SK-N-SH (cell line): Measurements from ENCODE around the gene THBD. TPM values are rescaled to one million over a fixed set of nuclear protein-coding genes. Genes with fewer than 3 reads are reported as not detected.

Experiments
- CTCF ChIA-PET: fragments of 300-600, 350-600 bp; formaldehyde crosslinking; extraction: SDS; loops from one replicate; lab custom pipeline; 2021; lab: Yijun Ruan, JAX
- POLR2A ChIA-PET: fragments of 350-600 bp; sonication (Branson Sonifier 250); formaldehyde crosslinking; extraction: SDS; loops from one replicate; lab custom pipeline; 2020; ENCODE audit warnings: antibody characterized with exemption, inconsistent platforms; lab: Yijun Ruan, JAX
- DNase-seq: peaks from one replicate; pipeline ENCODE4 v3.0.0; 2012
- H2AFZ ChIP-seq: fragments of 200-600 bp; sonication (generic); 2 replicates; pipeline ENCODE4 v1.8.1; 2016; ENCODE audit warnings: antibody characterized with exemption, mild to moderate bottlenecking, low read depth
- H3F3A ChIP-seq: fragments of 200-600 bp; sonication (generic); replicated peaks from 2 replicates; pipeline ENCODE3; 2016; ENCODE audit warnings: antibody characterized with exemption, mild to moderate bottlenecking; ENCODE audit not compliant: insufficient read depth
- H3K27ac ChIP-seq, 2 experiments: fragments of 200-500 bp in 1 of 2; fragments of 200-600 bp in 1 of 2; sonication (Bioruptor generic) in 1 of 2; sonication (generic), shearing (Covaris generic) in 1 of 2; 2 replicates each; pipeline versions ENCODE4 v1.5.1 to v1.6.1; 2014 to 2016; ENCODE audit warnings: low read depth in 2 of 2, inconsistent platforms in 1 of 2, low read length in 1 of 2, mild to moderate bottlenecking in 1 of 2, mixed read lengths in 1 of 2
- H3K27me3 ChIP-seq: fragments of 200-600 bp; sonication (generic), shearing (Covaris generic); 2 replicates; pipeline ENCODE4 v1.6.1; 2016; ENCODE audit warnings: mixed run types; ENCODE audit not compliant: insufficient read depth
- H3K36me3 ChIP-seq, 2 experiments: fragments of 200-500 bp in 1 of 2; fragments of 200-600 bp in 1 of 2; sonication (Bioruptor generic) in 1 of 2; sonication (generic) in 1 of 2; replicated peaks in 1 of 2; 2 replicates each; pipeline versions ENCODE3 to v1.5.1; 2014 to 2016; ENCODE audit warnings: low read length in 1 of 2, mild to moderate bottlenecking in 1 of 2; ENCODE audit not compliant: insufficient read depth in 2 of 2, control insufficient read depth in 1 of 2
- H3K4me1 ChIP-seq, 2 experiments: fragments of 200-500 bp in 1 of 2; fragments of 200-600 bp in 1 of 2; sonication (Bioruptor generic) in 1 of 2; sonication (generic), shearing (Covaris generic) in 1 of 2; 2 replicates each; pipeline versions ENCODE4 v1.5.1 to v1.6.1; 2014 to 2016; ENCODE audit warnings: low read depth in 1 of 2, low read length in 1 of 2, mixed run types in 1 of 2; ENCODE audit not compliant: insufficient read depth in 2 of 2, control insufficient read depth in 1 of 2
- H3K4me2 ChIP-seq: fragments of 200-600 bp; sonication (generic), shearing (Covaris generic); 2 replicates; pipeline ENCODE4 v1.6.1; 2017; ENCODE audit warnings: mixed run types
- H3K4me3 ChIP-seq, 2 experiments: fragments of 200-500 bp in 1 of 2; fragments of 200-600 bp in 1 of 2; sonication (Bioruptor generic) in 1 of 2; sonication (generic), shearing (Covaris generic) in 1 of 2; 2 replicates each; pipeline versions ENCODE4 v1.5.1 to v1.8.1; 2014 to 2016; ENCODE audit warnings: low read depth in 2 of 2, inconsistent platforms in 1 of 2, low read length in 1 of 2, mild to moderate bottlenecking in 1 of 2, mixed read lengths in 1 of 2, moderate library complexity in 1 of 2
- H3K79me2 ChIP-seq: fragments of 200-600 bp; sonication (generic); 2 replicates; pipeline ENCODE4 v1.8.1; 2017; ENCODE audit warnings: mild to moderate bottlenecking; ENCODE audit not compliant: insufficient read depth
- H3K9ac ChIP-seq: fragments of 200-600 bp; sonication (generic); 2 replicates; pipeline ENCODE4 v1.6.1; 2017; ENCODE audit warnings: mixed run types
- H3K9me2 ChIP-seq: fragments of 200-600 bp; sonication (generic); 2 replicates; pipeline ENCODE4 v1.6.1; 2017; ENCODE audit warnings: mixed run types
- H3K9me3 ChIP-seq: fragments of 200-600 bp; sonication (generic); 2 replicates; pipeline ENCODE4 v1.6.1; 2017; ENCODE audit warnings: mixed run types, mild to moderate bottlenecking, moderate library complexity
- H4K20me1 ChIP-seq: fragments of 200-600 bp; sonication (generic); 2 replicates; pipeline ENCODE4 v1.6.1; 2017; ENCODE audit warnings: mild to moderate bottlenecking, mixed run types; ENCODE audit not compliant: insufficient read depth
- EP300 ChIP-seq, 2 experiments: IDR thresholded peaks; 2 replicates each; pipeline versions ENCODE4 v1.4.0 to v1.6.1; 2012; ENCODE audit warnings: borderline replicate concordance in 1 of 2, low read depth in 1 of 2, low read length in 1 of 2
- FOXM1 ChIP-seq: IDR thresholded peaks from 2 replicates; pipeline ENCODE4 v1.4.0; 2012; ENCODE audit warnings: low read depth, mild to moderate bottlenecking
- GABPA ChIP-seq: IDR thresholded peaks from 2 replicates; pipeline ENCODE4 v1.4.0; 2012; ENCODE audit warnings: low read depth, mild to moderate bottlenecking
- GATA2 ChIP-seq: sonication (generic); formaldehyde crosslinking; IDR thresholded peaks from 2 replicates; pipeline ENCODE4 v1.5.0; 2020; ENCODE audit warnings: mild to moderate bottlenecking, missing genetic modification reagents
- MAX ChIP-seq: IDR thresholded peaks from 2 replicates; pipeline ENCODE4 v1.4.0; 2012; ENCODE audit warnings: low read depth
- MEF2A ChIP-seq: IDR thresholded peaks from 2 replicates; pipeline ENCODE4 v1.4.0; 2012; ENCODE audit warnings: low read depth, borderline replicate concordance
- NFIC ChIP-seq: IDR thresholded peaks from 2 replicates; pipeline ENCODE4 v1.4.0; 2012; ENCODE audit warnings: borderline replicate concordance
- NRF1 ChIP-seq: IDR thresholded peaks from 2 replicates; pipeline ENCODE4 v1.6.1; 2012; ENCODE audit warnings: low read depth, mild to moderate bottlenecking, low read length
- PBX3 ChIP-seq: IDR thresholded peaks from 2 replicates; pipeline ENCODE4; 2012
- POLR2AphosphoS5 ChIP-seq: IDR thresholded peaks from 2 replicates; pipeline ENCODE4 v1.6.1; 2012; ENCODE audit warnings: low read depth, low read length
- TAF1 ChIP-seq: IDR thresholded peaks from 2 replicates; pipeline ENCODE4 v1.6.1; 2012; ENCODE audit warnings: low read depth, mild to moderate bottlenecking, low read length, moderate library complexity, borderline replicate concordance
- TCF12 ChIP-seq: IDR thresholded peaks from 2 replicates; pipeline ENCODE4 v1.4.0; 2012
- USF1 ChIP-seq: IDR thresholded peaks from 2 replicates; pipeline ENCODE4 v1.4.0; 2012; ENCODE audit warnings: low read depth, borderline replicate concordance
- YY1 ChIP-seq: IDR thresholded peaks from 2 replicates; pipeline ENCODE4 v1.4.0; 2012; ENCODE audit warnings: low read depth, mild to moderate bottlenecking
- WGBS: methylation state at CpG from one replicate; pipeline ENCODE4 v1.1.6; 2017; ENCODE audit warnings: low lambda C conversion rate; 5-methylcytosine and 5-hydroxymethylcytosine counted together
- polyA plus RNA-seq, 3 experiments: library from polyadenylated mRNA; depleted of rRNA; stranded (reverse); fragments of >200 nt; gene quantifications; 2 replicates each; pipeline ENCODE4 v1.2.3, GENCODE V29; 2012

THBD gene
- polyA plus RNA-seq, 1 of the 3 experiments (the other 2 are of a cell fraction): 0.33 TPM

GRCh38 chr20:23095499-23095898 lies 46.0 kb upstream of the THBD start:
- Histone ChIP-seq H3K4me2 (no peak overlapping the region), H3K9ac (no peak overlapping the region), H3K36me3 (no peaks in the 10 kb centered on the region), H3K9me2 (no peaks in the 10 kb centered on the region), H4K20me1 (no peaks in the 10 kb centered on the region), H3K9me3 (no peaks in the 10 kb centered on the region), H2AFZ (no peak overlapping the region), H3F3A (no peaks in the 10 kb centered on the region), H3K79me2 (no peaks in the 10 kb centered on the region), H3K4me1 (no peaks in the 10 kb centered on the region), H3K4me3 (no peak overlapping the region), H3K27me3 (peaks cover 65% of the 10 kb centered on the region)
- WGBS: 11% methylated on average over 3 of the region's 3 CpGs
- ChIA-PET CTCF (no interaction called here), POLR2A (no interaction called here)
- no peak for DNase-seq
- no peak for TF ChIP-seq GABPA
- TF ChIP-seq, all 33 proteins: peak for 0
- H3K27ac ChIP-seq: no peak overlapping the region

- H3K79me2 ChIP-seq: no peaks in the 10 kb centered on the region
- no peaks in the 10 kb centered on the region for H4K20me1 ChIP-seq
- no peak overlapping the region for H3K4me3 ChIP-seq
- 25% methylated on average over 8 of the region's 8 CpGs for WGBS
- no peak overlapping the region for H3K4me2 ChIP-seq
- H3K36me3 ChIP-seq: no peaks in the 10 kb centered on the region
- H3F3A ChIP-seq: no peaks in the 10 kb centered on the region
- no peaks in the 10 kb centered on the region for H3K9me2 ChIP-seq
- no peak overlapping the region for H3K27ac ChIP-seq
- H2AFZ ChIP-seq: no peak overlapping the region
- H3K9me3 ChIP-seq: no peaks in the 10 kb centered on the region
- CTCF ChIA-PET: no interaction called here
- H3K27me3 ChIP-seq: peaks cover 65% of the 10 kb centered on the region
- H3K9ac ChIP-seq: no peak overlapping the region
- TF ChIP-seq POLR2AphosphoS5 (no peak), GABPA (no peak), FOXM1 (no peak), USF1 (no peak), NFIC (no peak), NRF1 (no peak), GATA2 (no peak), TAF1 (no peak), MEF2A (no peak), TCF12 (no peak), PBX3 (no peak), EP300 (IDR thresholded peaks at IDR 0.05; ENCODE audit: borderline replicate concordance in 1 of 2, low read depth in 1 of 2, low read length in 1 of 2) (no peak), YY1 (no peak), MAX (no peak)
- TF ChIP-seq, all 33 proteins: peak for 0
- POLR2A ChIA-PET: no interaction called here
- DNase-seq: no peak
- no peaks in the 10 kb centered on the region for H3K4me1 ChIP-seq
Observed at GRCh38 chr20:23094927-23095326, 45.5 kb upstream of the THBD start.
